ENCODE results near the gene CAMK1D.

DNA sequence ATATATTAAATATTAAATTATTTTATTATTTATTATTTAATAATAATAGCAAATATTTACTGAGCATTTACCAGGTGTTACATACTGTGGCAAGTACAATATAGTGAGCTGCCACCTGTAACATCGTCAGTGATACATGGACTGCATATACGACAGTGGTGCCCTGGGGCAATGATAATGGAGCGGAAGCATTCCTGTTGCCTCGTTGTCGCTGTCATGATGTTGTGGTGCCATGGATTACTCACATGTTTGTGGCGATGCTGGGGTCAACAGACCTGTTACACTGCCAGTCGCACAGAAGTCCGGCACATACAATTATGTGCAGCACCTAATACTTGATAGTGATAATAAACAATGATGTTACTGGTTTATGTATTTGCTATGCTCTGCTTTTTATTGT, 20.6 kb downstream of the CAMK1D start:
- TF ChIP-seq SP7 (tag by site-specific recombination; IDR thresholded peaks at IDR 0.05) = no peak
- TF ChIP-seq, protein P1, sequence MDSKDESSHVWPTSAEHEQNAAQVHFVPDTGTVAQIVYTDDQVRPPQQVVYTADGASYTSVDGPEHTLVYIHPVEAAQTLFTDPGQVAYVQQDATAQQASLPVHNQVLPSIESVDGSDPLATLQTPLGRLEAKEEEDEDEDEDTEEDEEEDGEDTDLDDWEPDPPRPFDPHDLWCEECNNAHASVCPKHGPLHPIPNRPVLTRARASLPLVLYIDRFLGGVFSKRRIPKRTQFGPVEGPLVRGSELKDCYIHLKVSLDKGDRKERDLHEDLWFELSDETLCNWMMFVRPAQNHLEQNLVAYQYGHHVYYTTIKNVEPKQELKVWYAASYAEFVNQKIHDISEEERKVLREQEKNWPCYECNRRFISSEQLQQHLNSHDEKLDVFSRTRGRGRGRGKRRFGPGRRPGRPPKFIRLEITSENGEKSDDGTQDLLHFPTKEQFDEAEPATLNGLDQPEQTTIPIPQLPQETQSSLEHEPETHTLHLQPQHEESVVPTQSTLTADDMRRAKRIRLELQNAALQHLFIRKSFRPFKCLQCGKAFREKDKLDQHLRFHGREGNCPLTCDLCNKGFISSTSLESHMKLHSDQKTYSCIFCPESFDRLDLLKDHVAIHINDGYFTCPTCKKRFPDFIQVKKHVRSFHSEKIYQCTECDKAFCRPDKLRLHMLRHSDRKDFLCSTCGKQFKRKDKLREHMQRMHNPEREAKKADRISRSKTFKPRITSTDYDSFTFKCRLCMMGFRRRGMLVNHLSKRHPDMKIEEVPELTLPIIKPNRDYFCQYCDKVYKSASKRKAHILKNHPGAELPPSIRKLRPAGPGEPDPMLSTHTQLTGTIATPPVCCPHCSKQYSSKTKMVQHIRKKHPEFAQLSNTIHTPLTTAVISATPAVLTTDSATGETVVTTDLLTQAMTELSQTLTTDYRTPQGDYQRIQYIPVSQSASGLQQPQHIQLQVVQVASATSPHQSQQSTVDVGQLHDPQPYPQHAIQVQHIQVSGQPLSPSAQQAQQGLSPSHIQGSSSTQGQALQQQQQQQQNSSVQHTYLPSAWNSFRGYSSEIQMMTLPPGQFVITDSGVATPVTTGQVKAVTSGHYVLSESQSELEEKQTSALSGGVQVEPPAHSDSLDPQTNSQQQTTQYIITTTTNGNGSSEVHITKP (tag by site-specific recombination; IDR thresholded peaks at IDR 0.05) = no peak
- TF ChIP-seq, protein P2, sequence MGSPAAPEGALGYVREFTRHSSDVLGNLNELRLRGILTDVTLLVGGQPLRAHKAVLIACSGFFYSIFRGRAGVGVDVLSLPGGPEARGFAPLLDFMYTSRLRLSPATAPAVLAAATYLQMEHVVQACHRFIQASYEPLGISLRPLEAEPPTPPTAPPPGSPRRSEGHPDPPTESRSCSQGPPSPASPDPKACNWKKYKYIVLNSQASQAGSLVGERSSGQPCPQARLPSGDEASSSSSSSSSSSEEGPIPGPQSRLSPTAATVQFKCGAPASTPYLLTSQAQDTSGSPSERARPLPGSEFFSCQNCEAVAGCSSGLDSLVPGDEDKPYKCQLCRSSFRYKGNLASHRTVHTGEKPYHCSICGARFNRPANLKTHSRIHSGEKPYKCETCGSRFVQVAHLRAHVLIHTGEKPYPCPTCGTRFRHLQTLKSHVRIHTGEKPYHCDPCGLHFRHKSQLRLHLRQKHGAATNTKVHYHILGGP (tag by site-specific recombination; IDR thresholded peaks at IDR 0.05) = no peak
- TF ChIP-seq, protein P3, sequence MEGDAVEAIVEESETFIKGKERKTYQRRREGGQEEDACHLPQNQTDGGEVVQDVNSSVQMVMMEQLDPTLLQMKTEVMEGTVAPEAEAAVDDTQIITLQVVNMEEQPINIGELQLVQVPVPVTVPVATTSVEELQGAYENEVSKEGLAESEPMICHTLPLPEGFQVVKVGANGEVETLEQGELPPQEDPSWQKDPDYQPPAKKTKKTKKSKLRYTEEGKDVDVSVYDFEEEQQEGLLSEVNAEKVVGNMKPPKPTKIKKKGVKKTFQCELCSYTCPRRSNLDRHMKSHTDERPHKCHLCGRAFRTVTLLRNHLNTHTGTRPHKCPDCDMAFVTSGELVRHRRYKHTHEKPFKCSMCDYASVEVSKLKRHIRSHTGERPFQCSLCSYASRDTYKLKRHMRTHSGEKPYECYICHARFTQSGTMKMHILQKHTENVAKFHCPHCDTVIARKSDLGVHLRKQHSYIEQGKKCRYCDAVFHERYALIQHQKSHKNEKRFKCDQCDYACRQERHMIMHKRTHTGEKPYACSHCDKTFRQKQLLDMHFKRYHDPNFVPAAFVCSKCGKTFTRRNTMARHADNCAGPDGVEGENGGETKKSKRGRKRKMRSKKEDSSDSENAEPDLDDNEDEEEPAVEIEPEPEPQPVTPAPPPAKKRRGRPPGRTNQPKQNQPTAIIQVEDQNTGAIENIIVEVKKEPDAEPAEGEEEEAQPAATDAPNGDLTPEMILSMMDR (tag by site-specific recombination; IDR thresholded peaks at IDR 0.05) = no peak
- TF ChIP-seq, protein P4, sequence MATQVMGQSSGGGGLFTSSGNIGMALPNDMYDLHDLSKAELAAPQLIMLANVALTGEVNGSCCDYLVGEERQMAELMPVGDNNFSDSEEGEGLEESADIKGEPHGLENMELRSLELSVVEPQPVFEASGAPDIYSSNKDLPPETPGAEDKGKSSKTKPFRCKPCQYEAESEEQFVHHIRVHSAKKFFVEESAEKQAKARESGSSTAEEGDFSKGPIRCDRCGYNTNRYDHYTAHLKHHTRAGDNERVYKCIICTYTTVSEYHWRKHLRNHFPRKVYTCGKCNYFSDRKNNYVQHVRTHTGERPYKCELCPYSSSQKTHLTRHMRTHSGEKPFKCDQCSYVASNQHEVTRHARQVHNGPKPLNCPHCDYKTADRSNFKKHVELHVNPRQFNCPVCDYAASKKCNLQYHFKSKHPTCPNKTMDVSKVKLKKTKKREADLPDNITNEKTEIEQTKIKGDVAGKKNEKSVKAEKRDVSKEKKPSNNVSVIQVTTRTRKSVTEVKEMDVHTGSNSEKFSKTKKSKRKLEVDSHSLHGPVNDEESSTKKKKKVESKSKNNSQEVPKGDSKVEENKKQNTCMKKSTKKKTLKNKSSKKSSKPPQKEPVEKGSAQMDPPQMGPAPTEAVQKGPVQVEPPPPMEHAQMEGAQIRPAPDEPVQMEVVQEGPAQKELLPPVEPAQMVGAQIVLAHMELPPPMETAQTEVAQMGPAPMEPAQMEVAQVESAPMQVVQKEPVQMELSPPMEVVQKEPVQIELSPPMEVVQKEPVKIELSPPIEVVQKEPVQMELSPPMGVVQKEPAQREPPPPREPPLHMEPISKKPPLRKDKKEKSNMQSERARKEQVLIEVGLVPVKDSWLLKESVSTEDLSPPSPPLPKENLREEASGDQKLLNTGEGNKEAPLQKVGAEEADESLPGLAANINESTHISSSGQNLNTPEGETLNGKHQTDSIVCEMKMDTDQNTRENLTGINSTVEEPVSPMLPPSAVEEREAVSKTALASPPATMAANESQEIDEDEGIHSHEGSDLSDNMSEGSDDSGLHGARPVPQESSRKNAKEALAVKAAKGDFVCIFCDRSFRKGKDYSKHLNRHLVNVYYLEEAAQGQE (tag by site-specific recombination; IDR thresholded peaks at IDR 0.05) = no peak
- TF ChIP-seq ZNF623 (tag by site-specific recombination; IDR thresholded peaks at IDR 0.05) = no peak
- no peak for TF ChIP-seq ZSCAN30 (tag by site-specific recombination; IDR thresholded peaks at IDR 0.05)
- no peak for TF ChIP-seq ZNF311 (tag by site-specific recombination; IDR thresholded peaks at IDR 0.05; ENCODE audit: borderline replicate concordance)
- no peak for TF ChIP-seq WT1 (tag by site-specific recombination; IDR thresholded peaks at IDR 0.05)
- TF ChIP-seq ZNF155 (tag by site-specific recombination; IDR thresholded peaks at IDR 0.05) = no peak
- TF ChIP-seq, protein P5, sequence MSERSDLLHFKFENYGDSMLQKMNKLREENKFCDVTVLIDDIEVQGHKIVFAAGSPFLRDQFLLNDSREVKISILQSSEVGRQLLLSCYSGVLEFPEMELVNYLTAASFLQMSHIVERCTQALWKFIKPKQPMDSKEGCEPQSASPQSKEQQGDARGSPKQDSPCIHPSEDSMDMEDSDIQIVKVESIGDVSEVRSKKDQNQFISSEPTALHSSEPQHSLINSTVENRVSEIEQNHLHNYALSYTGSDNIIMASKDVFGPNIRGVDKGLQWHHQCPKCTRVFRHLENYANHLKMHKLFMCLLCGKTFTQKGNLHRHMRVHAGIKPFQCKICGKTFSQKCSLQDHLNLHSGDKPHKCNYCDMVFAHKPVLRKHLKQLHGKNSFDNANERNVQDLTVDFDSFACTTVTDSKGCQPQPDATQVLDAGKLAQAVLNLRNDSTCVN (tag by site-specific recombination; optimal IDR thresholded peaks at IDR 0.05) = no peak
- no peak for TF ChIP-seq SP2 (tag by site-specific recombination; IDR thresholded peaks at IDR 0.05)
- TF ChIP-seq, protein P6, sequence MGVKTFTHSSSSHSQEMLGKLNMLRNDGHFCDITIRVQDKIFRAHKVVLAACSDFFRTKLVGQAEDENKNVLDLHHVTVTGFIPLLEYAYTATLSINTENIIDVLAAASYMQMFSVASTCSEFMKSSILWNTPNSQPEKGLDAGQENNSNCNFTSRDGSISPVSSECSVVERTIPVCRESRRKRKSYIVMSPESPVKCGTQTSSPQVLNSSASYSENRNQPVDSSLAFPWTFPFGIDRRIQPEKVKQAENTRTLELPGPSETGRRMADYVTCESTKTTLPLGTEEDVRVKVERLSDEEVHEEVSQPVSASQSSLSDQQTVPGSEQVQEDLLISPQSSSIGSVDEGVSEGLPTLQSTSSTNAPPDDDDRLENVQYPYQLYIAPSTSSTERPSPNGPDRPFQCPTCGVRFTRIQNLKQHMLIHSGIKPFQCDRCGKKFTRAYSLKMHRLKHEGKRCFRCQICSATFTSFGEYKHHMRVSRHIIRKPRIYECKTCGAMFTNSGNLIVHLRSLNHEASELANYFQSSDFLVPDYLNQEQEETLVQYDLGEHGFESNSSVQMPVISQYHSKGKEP (tag by site-specific recombination; IDR thresholded peaks at IDR 0.05) = no peak
- no peak for TF ChIP-seq MEIS1 (CRISPR knock-in tag; IDR thresholded peaks at IDR 0.05; ENCODE audit: borderline replicate concordance)

Measured in HEK293 (cell line).